ENCODE measurements around the gene RBL1. TPM values are rescaled to one million over a fixed set of nuclear protein-coding genes. Genes with fewer than 3 reads are reported as not detected.

RBL1 gene
- total and polyA plus RNA-seq, 2 of the 4 experiments (the other 2 are of a cell fraction), result 3.3 to 7.5 TPM

DNA sequence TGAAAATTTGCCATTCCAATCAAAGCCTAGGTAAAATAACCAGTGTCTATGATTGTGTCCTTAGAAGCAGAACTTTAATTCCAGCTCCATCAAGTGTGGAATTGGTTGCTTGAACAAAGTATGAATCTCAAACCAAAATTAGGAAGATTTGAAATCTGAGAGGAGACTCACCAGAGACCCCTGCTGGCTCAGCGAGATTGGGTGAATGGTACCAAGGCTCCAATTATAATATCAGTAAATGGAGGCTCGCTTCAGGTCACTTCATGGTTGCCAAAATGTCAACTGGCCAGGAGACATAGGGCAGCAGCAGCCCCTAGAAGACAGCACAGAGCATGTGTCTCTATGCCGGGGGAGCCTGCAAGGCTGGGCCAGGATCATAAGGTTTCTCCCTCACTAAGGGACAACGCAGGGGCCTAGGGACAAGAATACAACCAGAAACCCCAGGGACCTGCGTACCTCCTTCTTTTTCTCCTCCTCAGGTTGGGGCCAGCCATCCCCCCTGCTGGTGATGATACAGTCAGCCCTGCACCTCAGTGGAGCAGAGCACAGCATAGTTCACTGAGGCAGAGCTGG lies 14.0 kb downstream of the RBL1 start:
- H2AK5ac ChIP-seq (ENCODE audit: low read depth, low read length), result no peak overlapping the region
- ChIA-PET CTCF (interaction anchor here (0.6 to 2.3 kb wide), 5 partner anchors 9 to 1295 kb away, joined by 3 to 11 read pairs (median 5); partner anchors contain the start of gene RBL1), POLR2A (ENCODE audit: unreplicated experiment) (no interaction called here)
- H3K27me3 ChIP-seq (ENCODE audit: control insufficient read depth, insufficient read depth, low read length), result no peaks in the 10 kb centered on the region
- 93% methylated on average over 3 of the region's 5 CpGs; no CpG with 5 or more reads in 1 of the 2 experiments for WGBS, 2 experiments (ENCODE audit: extremely low coverage in 2 of 2, insufficient read length in 1 of 2)
- no peak for DNase-seq
- no peak overlapping the region for H2BK5ac ChIP-seq (ENCODE audit: low read depth, low read length, poor library complexity, severe bottlenecking)
- no peak overlapping the region for H2AFZ ChIP-seq (replicated peaks; ENCODE audit: low read length, poor library complexity)
- H3K18ac ChIP-seq (ENCODE audit: low read depth, low read length), result no peak overlapping the region
- no peak overlapping the region for H3K27ac ChIP-seq (ENCODE audit: insufficient read depth, low read length)
- no peaks in the 10 kb centered on the region for H3K9me3 ChIP-seq (ENCODE audit: control insufficient read depth, insufficient read depth, low read length)
- H2BK20ac ChIP-seq (ENCODE audit: low read depth, low read length), result no peak overlapping the region
- in situ Hi-C loops (cut with MboI; ENCODE audit: low sequenced_read_pairs), result no loop called here
- no peak overlapping the region for H3K4me3 ChIP-seq (ENCODE audit: insufficient read depth, low read depth, low read length)
- no peak overlapping the region for H3K23ac ChIP-seq (ENCODE audit: low read depth, low read length)
- H4K8ac ChIP-seq (ENCODE audit: low read depth in 2 of 2, low read length in 2 of 2), result no peak overlapping the region
- H4K20me1 ChIP-seq (ENCODE audit: insufficient read depth, low read length), result no peaks in the 10 kb centered on the region
- no peak overlapping the region for H2BK15ac ChIP-seq (ENCODE audit: low read depth, low read length)
- no peak overlapping the region for H2AK9ac ChIP-seq (replicated peaks; ENCODE audit: low read depth, low read length, poor library complexity)
- ATAC-seq (ENCODE audit: low read depth), result peak; percentile 72
- no peak overlapping the region for H2BK120ac ChIP-seq (ENCODE audit: low read depth, low read length)
- peaks cover 3% of the 10 kb centered on the region for H3K4me1 ChIP-seq (ENCODE audit: control insufficient read depth, insufficient read depth, low read length)
- no peak overlapping the region for H4K5ac ChIP-seq (ENCODE audit: low read depth, low read length)
- BruUV-seq (replicated peaks), result no TSS peak
- TF ChIP-seq CEBPB (IDR thresholded peaks at IDR 0.05; ENCODE audit: low read depth, low read length) (no peak), SMC3 (IDR thresholded peaks at IDR 0.05; ENCODE audit: low read depth, low read length) (peak; percentile 55), MAZ (IDR thresholded peaks at IDR 0.05; ENCODE audit: borderline replicate concordance, low read depth, low read length) (no peak), POLR2A (IDR thresholded peaks at IDR 0.05; ENCODE audit: low read depth, low read length) (no peak), RCOR1 (IDR thresholded peaks at IDR 0.05; ENCODE audit: insufficient replicate concordance, low read length) (no peak), NFE2L2 (IDR thresholded peaks at IDR 0.05; ENCODE audit: low read depth, low read length) (no peak), FOS (IDR thresholded peaks at IDR 0.05; ENCODE audit: low read depth, low read length) (no peak), CHD1 (IDR thresholded peaks at IDR 0.05; ENCODE audit: low read depth, low read length) (no peak), RFX5 (IDR thresholded peaks at IDR 0.05; ENCODE audit: low read depth, low read length) (no peak), BHLHE40 (IDR thresholded peaks at IDR 0.05; ENCODE audit: low read depth, low read length) (no peak), MXI1 (IDR thresholded peaks at IDR 0.05; ENCODE audit: borderline replicate concordance, low read depth, low read length) (no peak), RAD21 (IDR thresholded peaks at IDR 0.05; ENCODE audit: low read length) (peak; percentile 30; the same call in 1 of the 2 replicates), MAFK (IDR thresholded peaks at IDR 0.05; ENCODE audit: low read depth, low read length) (0 out of 2 replicates have a peak, but pooled peaks have one; percentile 4)
- TF ChIP-seq, protein P1, sequence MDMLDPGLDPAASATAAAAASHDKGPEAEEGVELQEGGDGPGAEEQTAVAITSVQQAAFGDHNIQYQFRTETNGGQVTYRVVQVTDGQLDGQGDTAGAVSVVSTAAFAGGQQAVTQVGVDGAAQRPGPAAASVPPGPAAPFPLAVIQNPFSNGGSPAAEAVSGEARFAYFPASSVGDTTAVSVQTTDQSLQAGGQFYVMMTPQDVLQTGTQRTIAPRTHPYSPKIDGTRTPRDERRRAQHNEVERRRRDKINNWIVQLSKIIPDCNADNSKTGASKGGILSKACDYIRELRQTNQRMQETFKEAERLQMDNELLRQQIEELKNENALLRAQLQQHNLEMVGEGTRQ (IDR thresholded peaks at IDR 0.05; ENCODE audit: low read depth, low read length), result no peak
- TF ChIP-seq, protein P2, sequence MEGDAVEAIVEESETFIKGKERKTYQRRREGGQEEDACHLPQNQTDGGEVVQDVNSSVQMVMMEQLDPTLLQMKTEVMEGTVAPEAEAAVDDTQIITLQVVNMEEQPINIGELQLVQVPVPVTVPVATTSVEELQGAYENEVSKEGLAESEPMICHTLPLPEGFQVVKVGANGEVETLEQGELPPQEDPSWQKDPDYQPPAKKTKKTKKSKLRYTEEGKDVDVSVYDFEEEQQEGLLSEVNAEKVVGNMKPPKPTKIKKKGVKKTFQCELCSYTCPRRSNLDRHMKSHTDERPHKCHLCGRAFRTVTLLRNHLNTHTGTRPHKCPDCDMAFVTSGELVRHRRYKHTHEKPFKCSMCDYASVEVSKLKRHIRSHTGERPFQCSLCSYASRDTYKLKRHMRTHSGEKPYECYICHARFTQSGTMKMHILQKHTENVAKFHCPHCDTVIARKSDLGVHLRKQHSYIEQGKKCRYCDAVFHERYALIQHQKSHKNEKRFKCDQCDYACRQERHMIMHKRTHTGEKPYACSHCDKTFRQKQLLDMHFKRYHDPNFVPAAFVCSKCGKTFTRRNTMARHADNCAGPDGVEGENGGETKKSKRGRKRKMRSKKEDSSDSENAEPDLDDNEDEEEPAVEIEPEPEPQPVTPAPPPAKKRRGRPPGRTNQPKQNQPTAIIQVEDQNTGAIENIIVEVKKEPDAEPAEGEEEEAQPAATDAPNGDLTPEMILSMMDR (conservative IDR thresholded peaks at IDR 0.05; ENCODE audit: low read depth, low read length), result peak; percentile 55
- TF ChIP-seq, protein P3, sequence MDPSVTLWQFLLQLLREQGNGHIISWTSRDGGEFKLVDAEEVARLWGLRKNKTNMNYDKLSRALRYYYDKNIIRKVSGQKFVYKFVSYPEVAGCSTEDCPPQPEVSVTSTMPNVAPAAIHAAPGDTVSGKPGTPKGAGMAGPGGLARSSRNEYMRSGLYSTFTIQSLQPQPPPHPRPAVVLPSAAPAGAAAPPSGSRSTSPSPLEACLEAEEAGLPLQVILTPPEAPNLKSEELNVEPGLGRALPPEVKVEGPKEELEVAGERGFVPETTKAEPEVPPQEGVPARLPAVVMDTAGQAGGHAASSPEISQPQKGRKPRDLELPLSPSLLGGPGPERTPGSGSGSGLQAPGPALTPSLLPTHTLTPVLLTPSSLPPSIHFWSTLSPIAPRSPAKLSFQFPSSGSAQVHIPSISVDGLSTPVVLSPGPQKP (IDR thresholded peaks at IDR 0.05; ENCODE audit: borderline replicate concordance, low read depth, low read length), result no peak
- H3K36me3 ChIP-seq (ENCODE audit: control insufficient read depth, insufficient read depth, low read length), result peaks cover 3% of the 10 kb centered on the region; the same call in 1 of the 2 replicates
- no peak overlapping the region for H3K14ac ChIP-seq (replicated peaks; ENCODE audit: low read depth, low read length)
- intact Hi-C loops (cut with micrococcal nuclease), result loop anchor here (1.0 kb wide), 1 partner anchor 74 kb away; no protein-coding TSS in a partner anchor
- H3K4me2 ChIP-seq (ENCODE audit: low read depth, low read length), result no peak overlapping the region
- dilution Hi-C loops (cut with HindIII; ENCODE audit: low sequenced_read_pairs, unreplicated experiment), result no loop called here
- H3K9me1 ChIP-seq (ENCODE audit: insufficient read depth, low read length), result no peaks in the 10 kb centered on the region
- H3K9ac ChIP-seq (ENCODE audit: low read depth, low read length), result no peak overlapping the region
- H3K4ac ChIP-seq (ENCODE audit: low read depth, low read length), result no peak overlapping the region
- H3K56ac ChIP-seq (ENCODE audit: extremely low read depth, insufficient read depth, low read length), result no peak overlapping the region
- peaks cover 24 to 43% of the 10 kb centered on the region in 2 experiments for H3K79me1 ChIP-seq (ENCODE audit: low read depth in 1 of 2, low read length in 2 of 2)
- no peak overlapping the region for H4K91ac ChIP-seq (ENCODE audit: insufficient read depth, low read depth, low read length)

Measured in IMR-90 (cell line).